ENCODE results near the gene ETNPPL. TPM values are rescaled to one million over a fixed set of nuclear protein-coding genes. Genes with fewer than 3 reads are reported as not detected.

ETNPPL gene
- total and polyA plus RNA-seq, 2 of the 4 experiments (the other 2 are of a cell fraction): not detected

DNA sequence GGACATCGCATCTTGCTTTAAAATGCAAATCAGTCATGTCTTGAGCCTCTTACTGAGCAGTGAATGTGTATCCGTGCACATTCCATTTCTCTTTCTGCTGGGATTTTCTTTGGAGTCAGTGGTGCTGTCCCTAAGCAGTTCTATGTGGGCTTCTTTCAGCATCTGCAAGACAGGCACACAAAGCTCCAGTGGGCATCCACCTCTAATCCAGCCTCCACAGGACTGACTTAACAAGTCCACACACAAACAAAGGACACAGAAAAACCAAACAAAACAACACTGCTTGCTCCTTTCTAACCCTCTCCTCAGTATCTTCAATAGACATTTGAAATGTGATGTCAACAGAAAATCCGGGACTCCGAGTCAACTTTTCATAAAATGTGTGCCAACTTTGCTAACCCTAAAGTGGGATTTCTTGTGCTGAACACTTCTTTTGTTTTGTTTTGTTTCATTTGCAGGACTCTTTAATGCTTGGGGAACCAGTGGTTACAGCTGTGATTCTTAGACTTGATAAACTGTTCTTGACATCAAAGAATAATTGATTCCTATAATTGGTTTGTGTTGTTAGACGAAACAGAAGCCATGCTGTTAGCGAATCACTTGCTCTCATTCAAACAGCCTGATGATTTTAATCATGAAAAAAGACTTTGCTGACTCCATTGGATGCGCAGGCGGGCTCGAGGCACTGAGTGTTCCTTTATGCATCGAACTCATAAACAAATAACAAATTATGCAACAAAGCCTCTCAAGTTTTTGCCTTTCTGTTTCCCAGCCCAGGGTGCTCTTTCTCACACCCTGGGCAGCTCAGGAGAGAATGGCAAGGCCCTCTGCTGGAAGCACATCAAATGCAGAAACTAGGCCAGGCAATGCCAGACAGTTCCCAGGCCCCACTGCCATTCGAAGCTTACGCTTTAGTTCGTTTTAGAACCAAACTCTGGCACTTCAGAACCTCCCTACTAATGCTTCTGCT is 20.1 kb downstream of the ETNPPL start:
- Histone ChIP-seq H2AFZ (replicated peaks; ENCODE audit: low read length, poor library complexity) (peak overlapping the region; percentile 41), H3K14ac (replicated peaks; ENCODE audit: low read depth, low read length) (no peak overlapping the region), H3K56ac (ENCODE audit: extremely low read depth, insufficient read depth, low read length) (no peak overlapping the region), H3K4me1 (ENCODE audit: control insufficient read depth, insufficient read depth, low read length) (no peaks in the 10 kb centered on the region), H3K27ac (ENCODE audit: insufficient read depth, low read length) (no peak overlapping the region), H3K79me1 (ENCODE audit: low read depth in 1 of 2, low read length in 2 of 2) (no peaks in the 10 kb centered on the region), H3K9me1 (ENCODE audit: insufficient read depth, low read length) (no peaks in the 10 kb centered on the region), H2AK9ac (replicated peaks; ENCODE audit: low read depth, low read length, poor library complexity) (no peak overlapping the region), H3K18ac (ENCODE audit: low read depth, low read length) (no peak overlapping the region), H3K4me2 (ENCODE audit: low read depth, low read length) (no peak overlapping the region), H3K4me3 (ENCODE audit: insufficient read depth, low read depth, low read length) (no peak overlapping the region), H2BK5ac (ENCODE audit: low read depth, low read length, poor library complexity, severe bottlenecking) (no peak overlapping the region), H3K23ac (ENCODE audit: low read depth, low read length) (no peak overlapping the region), H4K91ac (ENCODE audit: insufficient read depth, low read depth, low read length) (no peak overlapping the region), H4K20me1 (ENCODE audit: insufficient read depth, low read length) (no peaks in the 10 kb centered on the region), H2BK20ac (ENCODE audit: low read depth, low read length) (no peak overlapping the region), H3K36me3 (ENCODE audit: control insufficient read depth, insufficient read depth, low read length) (no peaks in the 10 kb centered on the region), H3K9me3 (ENCODE audit: control insufficient read depth, insufficient read depth, low read length) (no peaks in the 10 kb centered on the region), H3K27me3 (ENCODE audit: control insufficient read depth, insufficient read depth, low read length) (no peaks in the 10 kb centered on the region; the same call in 1 of the 2 replicates), H3K9ac (ENCODE audit: low read depth, low read length) (no peak overlapping the region), H3K4ac (ENCODE audit: low read depth, low read length) (no peak overlapping the region), H4K5ac (ENCODE audit: low read depth, low read length) (no peak overlapping the region), H2BK120ac (ENCODE audit: low read depth, low read length) (no peak overlapping the region), H2BK15ac (ENCODE audit: low read depth, low read length) (no peak overlapping the region), H2AK5ac (ENCODE audit: low read depth, low read length) (no peak overlapping the region), H4K8ac (ENCODE audit: low read depth in 2 of 2, low read length in 2 of 2) (no peak overlapping the region)
- 40% methylated on average over 1 of the region's 13 CpGs; no CpG with 5 or more reads in 1 of the 2 experiments for WGBS, 2 experiments (ENCODE audit: extremely low coverage in 2 of 2, insufficient read length in 1 of 2)
- intact Hi-C loops (cut with micrococcal nuclease) (no loop called here), in situ Hi-C loops (cut with MboI; ENCODE audit: low sequenced_read_pairs) (no loop called here), dilution Hi-C loops (cut with HindIII; ENCODE audit: low sequenced_read_pairs, unreplicated experiment) (no loop called here)
- ChIA-PET CTCF (no interaction called here), POLR2A (ENCODE audit: unreplicated experiment) (no interaction called here)
- ATAC-seq (ENCODE audit: low read depth): no peak
- no TSS peak for BruUV-seq (replicated peaks)
- DNase-seq: no peak
- TF ChIP-seq MXI1 (IDR thresholded peaks at IDR 0.05; ENCODE audit: borderline replicate concordance, low read depth, low read length) (no peak), RFX5 (IDR thresholded peaks at IDR 0.05; ENCODE audit: low read depth, low read length) (no peak), FOS (IDR thresholded peaks at IDR 0.05; ENCODE audit: low read depth, low read length) (no peak), BHLHE40 (IDR thresholded peaks at IDR 0.05; ENCODE audit: low read depth, low read length) (no peak), MAZ (IDR thresholded peaks at IDR 0.05; ENCODE audit: borderline replicate concordance, low read depth, low read length) (no peak), CEBPB (IDR thresholded peaks at IDR 0.05; ENCODE audit: low read depth, low read length) (no peak), RCOR1 (IDR thresholded peaks at IDR 0.05; ENCODE audit: insufficient replicate concordance, low read length) (no peak), CHD1 (IDR thresholded peaks at IDR 0.05; ENCODE audit: low read depth, low read length) (no peak), NFE2L2 (IDR thresholded peaks at IDR 0.05; ENCODE audit: low read depth, low read length) (no peak), RAD21 (IDR thresholded peaks at IDR 0.05; ENCODE audit: low read length) (no peak), POLR2A (IDR thresholded peaks at IDR 0.05; ENCODE audit: low read depth, low read length) (no peak), SMC3 (IDR thresholded peaks at IDR 0.05; ENCODE audit: low read depth, low read length) (no peak)
- TF ChIP-seq, protein P1, sequence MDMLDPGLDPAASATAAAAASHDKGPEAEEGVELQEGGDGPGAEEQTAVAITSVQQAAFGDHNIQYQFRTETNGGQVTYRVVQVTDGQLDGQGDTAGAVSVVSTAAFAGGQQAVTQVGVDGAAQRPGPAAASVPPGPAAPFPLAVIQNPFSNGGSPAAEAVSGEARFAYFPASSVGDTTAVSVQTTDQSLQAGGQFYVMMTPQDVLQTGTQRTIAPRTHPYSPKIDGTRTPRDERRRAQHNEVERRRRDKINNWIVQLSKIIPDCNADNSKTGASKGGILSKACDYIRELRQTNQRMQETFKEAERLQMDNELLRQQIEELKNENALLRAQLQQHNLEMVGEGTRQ (IDR thresholded peaks at IDR 0.05; ENCODE audit: low read depth, low read length): no peak
- TF ChIP-seq, protein P2, sequence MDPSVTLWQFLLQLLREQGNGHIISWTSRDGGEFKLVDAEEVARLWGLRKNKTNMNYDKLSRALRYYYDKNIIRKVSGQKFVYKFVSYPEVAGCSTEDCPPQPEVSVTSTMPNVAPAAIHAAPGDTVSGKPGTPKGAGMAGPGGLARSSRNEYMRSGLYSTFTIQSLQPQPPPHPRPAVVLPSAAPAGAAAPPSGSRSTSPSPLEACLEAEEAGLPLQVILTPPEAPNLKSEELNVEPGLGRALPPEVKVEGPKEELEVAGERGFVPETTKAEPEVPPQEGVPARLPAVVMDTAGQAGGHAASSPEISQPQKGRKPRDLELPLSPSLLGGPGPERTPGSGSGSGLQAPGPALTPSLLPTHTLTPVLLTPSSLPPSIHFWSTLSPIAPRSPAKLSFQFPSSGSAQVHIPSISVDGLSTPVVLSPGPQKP (IDR thresholded peaks at IDR 0.05; ENCODE audit: borderline replicate concordance, low read depth, low read length): no peak
- TF ChIP-seq, protein P3, sequence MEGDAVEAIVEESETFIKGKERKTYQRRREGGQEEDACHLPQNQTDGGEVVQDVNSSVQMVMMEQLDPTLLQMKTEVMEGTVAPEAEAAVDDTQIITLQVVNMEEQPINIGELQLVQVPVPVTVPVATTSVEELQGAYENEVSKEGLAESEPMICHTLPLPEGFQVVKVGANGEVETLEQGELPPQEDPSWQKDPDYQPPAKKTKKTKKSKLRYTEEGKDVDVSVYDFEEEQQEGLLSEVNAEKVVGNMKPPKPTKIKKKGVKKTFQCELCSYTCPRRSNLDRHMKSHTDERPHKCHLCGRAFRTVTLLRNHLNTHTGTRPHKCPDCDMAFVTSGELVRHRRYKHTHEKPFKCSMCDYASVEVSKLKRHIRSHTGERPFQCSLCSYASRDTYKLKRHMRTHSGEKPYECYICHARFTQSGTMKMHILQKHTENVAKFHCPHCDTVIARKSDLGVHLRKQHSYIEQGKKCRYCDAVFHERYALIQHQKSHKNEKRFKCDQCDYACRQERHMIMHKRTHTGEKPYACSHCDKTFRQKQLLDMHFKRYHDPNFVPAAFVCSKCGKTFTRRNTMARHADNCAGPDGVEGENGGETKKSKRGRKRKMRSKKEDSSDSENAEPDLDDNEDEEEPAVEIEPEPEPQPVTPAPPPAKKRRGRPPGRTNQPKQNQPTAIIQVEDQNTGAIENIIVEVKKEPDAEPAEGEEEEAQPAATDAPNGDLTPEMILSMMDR (conservative IDR thresholded peaks at IDR 0.05; ENCODE audit: low read depth, low read length): no peak
